Tibial nerve (tissue), 4 donors: ENCODE results near the gene FRMD3. TPM values are rescaled to one million over a fixed set of nuclear protein-coding genes. Genes with fewer than 3 reads are reported as not detected.

ENCODE experiments used
- DNase-seq, 2 donors: peaks; one replicate each; pipeline ENCODE4 v3.0.0-alpha.2; 2019; ENCODE audit warnings: low spot score in 2 of 2
- H3K27ac ChIP-seq, 4 donors: fragments of 200-600 bp; sonication (generic) in 3 of 4; one replicate each; pipeline ENCODE4 v1.5.1; 2017 to 2019; ENCODE audit warnings: mild to moderate bottlenecking in 1 of 4
- H3K27me3 ChIP-seq, 2 donors: fragments of 200-600 bp; sonication (generic) in 1 of 2; one replicate each; pipeline versions ENCODE4 v1.5.1 to v1.6.0; 2017 to 2019
- H3K36me3 ChIP-seq, 3 donors: fragments of 200-600 bp; sonication (generic); one replicate each; pipeline ENCODE4 v1.5.1; 2018 to 2019
- H3K4me1 ChIP-seq, 4 donors: fragments of 200-600 bp; sonication (generic) in 3 of 4; one replicate each; pipeline ENCODE4 v1.5.1; 2017 to 2019
- H3K4me3 ChIP-seq, 4 donors: fragments of 200-600 bp; sonication (generic) in 3 of 4; one replicate each; pipeline ENCODE4 v1.5.1; 2017 to 2019; ENCODE audit warnings: mild to moderate bottlenecking in 1 of 4, moderate library complexity in 1 of 4
- H3K9me3 ChIP-seq, 4 donors: fragments of 200-600 bp; sonication (generic) in 3 of 4; one replicate each; pipeline ENCODE4 v1.5.1; 2017 to 2019
- CTCF ChIP-seq, 5 experiments: fragments of 200-600 bp in 3 of 5; fragments of 450-650 bp in 2 of 5; sonication (generic) in 3 of 5; IDR thresholded peaks; one replicate each; pipeline ENCODE4 v1.5.1; 2016 to 2019; ENCODE audit warnings: antibody characterized with exemption in 5 of 5, mild to moderate bottlenecking in 3 of 5, moderate library complexity in 2 of 5
- EP300 ChIP-seq, 2 donors: sonication (generic); formaldehyde crosslinking; IDR thresholded peaks; one replicate each; pipeline ENCODE4 v1.6.1; 2017; ENCODE audit warnings: antibody characterized with exemption in 2 of 2, mild to moderate bottlenecking in 1 of 2
- POLR2A ChIP-seq, 2 donors: fragments of 450-650 bp; IDR thresholded peaks; one replicate each; pipeline ENCODE4 v1.6.1; 2017; ENCODE audit warnings: antibody characterized with exemption in 2 of 2, mild to moderate bottlenecking in 2 of 2, moderate library complexity in 2 of 2
- WGBS, 2 donors: methylation state at CpG; one replicate each; pipeline ENCODE4 v1.1.5; 2018; 5-methylcytosine and 5-hydroxymethylcytosine counted together
- total RNA-seq, 4 donors: library from RNA; depleted of rRNA; stranded (reverse); fragments of >200 nt; gene quantifications; one replicate each; pipeline ENCODE4 v1.1.0, GENCODE V29; 2016

FRMD3 gene
- total RNA-seq, 4 donors from 2014 or later = 31.2 to 44.0 (median 34.5) TPM

DNA sequence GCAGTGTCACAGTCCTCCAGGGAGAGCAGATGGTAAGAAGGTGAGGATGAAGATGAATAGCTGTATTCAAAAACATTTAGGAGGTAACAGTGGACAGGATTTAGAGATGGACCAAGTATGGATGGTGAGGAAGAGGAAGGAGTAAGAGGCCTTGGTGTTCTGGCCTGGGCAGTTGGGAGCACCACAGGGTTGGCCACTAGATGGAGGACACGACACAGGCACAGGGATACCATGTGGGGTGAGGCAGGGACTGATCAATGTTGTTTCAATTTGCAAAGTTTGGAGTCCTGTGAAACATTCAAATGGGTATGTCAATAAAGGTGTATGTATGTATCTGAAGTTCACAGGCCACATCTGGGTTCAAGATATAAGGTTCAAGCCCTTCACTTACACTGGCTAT lies 334.2 kb downstream of the FRMD3 start:
- no peak for TF ChIP-seq EP300 (IDR thresholded peaks at IDR 0.05)
- no peak for TF ChIP-seq CTCF (IDR thresholded peaks at IDR 0.05)
- no peak for TF ChIP-seq POLR2A (IDR thresholded peaks at IDR 0.05)
- 74 to 88% methylated on average over 1 of the region's 1 CpG for WGBS, 2 donors
- no peaks in the 10 kb centered on the region for H3K36me3 ChIP-seq
- H3K4me3 ChIP-seq = no peak overlapping the region
- H3K27me3 ChIP-seq = no peaks in the 10 kb centered on the region
- DNase-seq = no peak
- no peak overlapping the region for H3K27ac ChIP-seq
- H3K9me3 ChIP-seq = no peaks in the 10 kb centered on the region
- no peaks in the 10 kb centered on the region for H3K4me1 ChIP-seq

DNA sequence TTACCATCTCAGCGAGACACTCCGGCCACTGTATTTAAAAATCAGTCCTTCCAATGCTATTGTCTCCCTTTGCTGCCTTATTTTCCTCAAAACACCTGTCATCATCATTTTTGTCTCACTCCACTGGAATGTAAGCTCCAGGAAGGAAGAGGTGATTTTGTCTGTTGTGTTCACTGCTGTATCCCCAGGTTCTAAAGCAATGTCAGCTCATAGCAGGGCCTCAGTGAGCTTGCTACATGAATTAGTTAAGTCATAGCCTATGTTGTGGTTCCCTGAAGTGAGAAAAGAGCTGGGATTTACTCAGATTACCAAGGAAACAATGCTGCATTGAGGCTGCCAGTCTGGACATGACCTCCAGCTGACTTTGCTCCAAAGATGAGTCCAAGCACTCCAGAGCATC lies 337.7 kb downstream of the FRMD3 start:
- WGBS, 2 donors = 82 to 89% methylated on average over 2 of the region's 2 CpGs
- H3K27me3 ChIP-seq = no peaks in the 10 kb centered on the region
- no peak for TF ChIP-seq POLR2A (IDR thresholded peaks at IDR 0.05)
- TF ChIP-seq CTCF (IDR thresholded peaks at IDR 0.05) = no peak
- no peak for TF ChIP-seq EP300 (IDR thresholded peaks at IDR 0.05)
- H3K36me3 ChIP-seq = no peaks in the 10 kb centered on the region
- H3K27ac ChIP-seq = no peak overlapping the region
- no peaks in the 10 kb centered on the region for H3K9me3 ChIP-seq
- no peak for DNase-seq
- H3K4me1 ChIP-seq = peaks cover 0 to 4% (median 0%) of the 10 kb centered on the region in 4 donors
- no peak overlapping the region for H3K4me3 ChIP-seq

DNA sequence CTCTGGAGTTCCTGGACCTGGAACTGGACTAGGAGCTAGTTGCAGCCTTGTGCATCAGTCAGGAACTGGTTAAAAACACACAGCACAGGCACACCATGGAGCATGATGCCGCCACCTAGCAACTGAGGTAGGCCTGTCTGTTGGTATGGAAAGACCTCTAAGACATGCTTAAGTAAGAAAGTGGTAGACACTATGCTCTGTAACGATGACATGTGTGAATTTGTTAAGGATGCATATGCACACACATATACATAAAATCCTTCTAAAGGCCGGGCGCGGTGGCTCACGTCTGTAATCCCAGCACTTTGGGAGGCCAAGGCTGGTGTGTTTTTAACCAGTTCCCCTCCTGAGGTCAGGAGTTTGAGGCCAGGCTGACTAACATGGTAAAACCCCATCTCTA lies 338.4 kb downstream of the FRMD3 start:
- no peak overlapping the region for H3K27ac ChIP-seq
- H3K9me3 ChIP-seq = no peaks in the 10 kb centered on the region
- H3K27me3 ChIP-seq = no peaks in the 10 kb centered on the region
- no peak overlapping the region for H3K4me3 ChIP-seq
- no peaks in the 10 kb centered on the region for H3K36me3 ChIP-seq
- DNase-seq = no peak
- 68 to 69% methylated on average over 6 of the region's 6 CpGs for WGBS, 2 donors
- H3K4me1 ChIP-seq = peaks cover 0 to 4% (median 0%) of the 10 kb centered on the region in 4 donors
- no peak for TF ChIP-seq POLR2A (IDR thresholded peaks at IDR 0.05)

DNA sequence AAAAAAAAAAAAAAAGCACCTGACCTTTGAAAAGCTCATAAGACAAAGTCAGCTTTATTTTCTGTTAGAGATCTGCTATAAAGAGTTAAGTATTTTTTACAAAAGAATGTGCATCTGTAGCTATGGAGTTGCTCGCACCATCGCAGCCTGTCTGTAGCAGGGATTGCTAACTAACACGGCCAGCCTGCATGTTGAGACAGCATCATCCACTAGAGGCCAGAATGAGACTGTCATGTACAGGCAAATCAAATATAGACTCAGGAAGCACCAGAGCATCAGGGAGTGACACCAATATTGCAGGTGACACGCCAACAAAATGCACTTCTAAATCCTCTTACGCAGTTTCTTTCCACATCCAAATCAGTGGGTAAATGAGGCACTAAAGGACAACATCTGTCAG lies 339.0 kb downstream of the FRMD3 start:
- WGBS, 2 donors = 23 to 24% methylated on average over 5 of the region's 5 CpGs
- no peak overlapping the region for H3K27ac ChIP-seq
- H3K9me3 ChIP-seq = no peaks in the 10 kb centered on the region
- no peaks in the 10 kb centered on the region for H3K27me3 ChIP-seq
- TF ChIP-seq CTCF (IDR thresholded peaks at IDR 0.05) (peak; percentile 28 to 68 (median 60)), POLR2A (IDR thresholded peaks at IDR 0.05) (no peak)
- H3K4me1 ChIP-seq = peaks cover 0 to 4% (median 0%) of the 10 kb centered on the region in 4 donors
- peak in 1 of 2 donors; percentile 43 for DNase-seq
- no peaks in the 10 kb centered on the region for H3K36me3 ChIP-seq
- H3K4me3 ChIP-seq = no peak overlapping the region

DNA sequence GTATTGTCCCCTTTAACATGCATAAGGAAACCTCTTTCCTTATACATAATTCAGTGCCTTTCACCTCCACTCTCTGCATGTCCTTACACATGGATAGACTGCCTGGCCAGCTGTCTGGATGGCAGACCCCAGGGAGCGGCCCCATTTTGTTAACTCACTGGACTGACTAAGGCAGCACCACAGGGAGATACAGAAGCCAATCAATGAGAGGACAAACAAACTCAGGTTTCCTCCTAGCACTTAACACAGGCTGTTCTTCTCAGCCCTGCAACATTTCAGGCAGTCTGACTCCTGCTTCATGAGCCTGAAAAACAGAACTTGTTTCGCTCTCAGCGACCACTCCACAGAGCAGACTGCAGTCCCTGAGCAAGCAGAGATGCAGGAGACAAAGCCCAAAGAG lies 339.8 kb downstream of the FRMD3 start:
- H3K4me3 ChIP-seq = no peak overlapping the region
- no peaks in the 10 kb centered on the region for H3K27me3 ChIP-seq
- no peaks in the 10 kb centered on the region for H3K36me3 ChIP-seq
- no peak for DNase-seq
- no peak overlapping the region for H3K27ac ChIP-seq
- WGBS, 2 donors = 61 to 62% methylated on average over 3 of the region's 3 CpGs
- TF ChIP-seq POLR2A (IDR thresholded peaks at IDR 0.05) (no peak), CTCF (IDR thresholded peaks at IDR 0.05) (no peak), EP300 (IDR thresholded peaks at IDR 0.05) (no peak)
- peaks cover 0 to 4% (median 0%) of the 10 kb centered on the region in 4 donors for H3K4me1 ChIP-seq
- H3K9me3 ChIP-seq = no peaks in the 10 kb centered on the region

GRCh38 chr9:83197591-83197990 lies 340.6 kb downstream of the FRMD3 start:
- Histone ChIP-seq H3K27me3 (no peaks in the 10 kb centered on the region), H3K36me3 (no peaks in the 10 kb centered on the region), H3K9me3 (no peaks in the 10 kb centered on the region), H3K4me1 (peaks cover 0 to 4% (median 0%) of the 10 kb centered on the region in 4 donors), H3K27ac (no peak overlapping the region), H3K4me3 (no peak overlapping the region)
- DNase-seq = no peak
- 43 to 47% methylated on average over 6 of the region's 6 CpGs for WGBS, 2 donors
- TF ChIP-seq EP300 (IDR thresholded peaks at IDR 0.05) (no peak), POLR2A (IDR thresholded peaks at IDR 0.05) (no peak), CTCF (IDR thresholded peaks at IDR 0.05) (no peak)
